Sigmoid colon (tissue), 4 donors: ENCODE measurements around the gene SLC35A1.

Experiments used
- EP300 ChIP-seq, 4 donors: sonication (generic); formaldehyde crosslinking; IDR thresholded peaks; one replicate each; pipeline ENCODE4 v1.6.1; 2017; ENCODE audit warnings: antibody characterized with exemption in 4 of 4
- POLR2A ChIP-seq, 2 donors: fragments of 450-650 bp; IDR thresholded peaks; one replicate each; pipeline ENCODE4 v1.6.1; 2016; ENCODE audit warnings: antibody characterized with exemption in 2 of 2, mild to moderate bottlenecking in 2 of 2, moderate library complexity in 2 of 2
- POLR2AphosphoS5 ChIP-seq, 4 donors: sonication (generic); formaldehyde crosslinking; IDR thresholded peaks; one replicate each; pipeline ENCODE4 v1.6.1; 2017; ENCODE audit warnings: antibody characterized with exemption in 4 of 4
- TF ChIP-seq, protein P1 (sequence below), 4 experiments: fragments of 450-650 bp in 3 of 4; fragments of 200-600 bp in 1 of 4; IDR thresholded peaks; one replicate each; pipeline ENCODE4 v1.5.1; 2016 to 2019; ENCODE audit warnings: antibody characterized with exemption in 4 of 4, mild to moderate bottlenecking in 3 of 4, moderate library complexity in 2 of 4

DNA sequence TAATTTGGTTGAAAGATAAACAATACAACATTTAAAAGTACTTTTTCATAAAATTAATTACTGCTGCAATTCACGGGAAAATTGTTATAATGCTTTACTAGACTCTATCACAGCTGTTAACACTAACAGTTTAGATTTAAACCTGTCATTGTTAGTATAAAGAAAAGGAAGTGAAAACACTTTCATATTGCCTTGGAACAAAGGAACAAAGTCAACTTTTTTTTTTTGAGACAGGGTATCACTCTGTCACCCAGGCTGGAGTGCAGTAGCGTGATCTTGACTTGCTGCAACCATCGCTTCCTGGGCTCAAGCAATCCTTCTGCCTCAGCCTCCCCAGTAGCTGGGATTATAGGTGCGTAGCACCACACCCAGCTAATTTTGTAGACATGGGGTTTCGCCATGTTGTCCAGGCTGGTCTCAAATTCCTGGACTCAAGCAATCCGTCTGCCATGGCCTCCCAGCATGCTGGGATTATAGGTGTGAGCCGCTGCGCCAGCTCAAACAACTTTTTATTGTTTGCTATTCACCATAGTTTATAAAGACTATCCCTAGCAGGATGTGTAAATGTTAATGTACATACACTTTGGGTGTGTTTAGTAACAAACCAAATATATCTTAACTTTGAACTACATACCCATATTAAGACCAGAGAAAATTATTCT lies 22.1 kb downstream of the SLC35A1 start:
- TF ChIP-seq EP300 (IDR thresholded peaks at IDR 0.05) (no peak), POLR2A (IDR thresholded peaks at IDR 0.05) (no peak), POLR2AphosphoS5 (IDR thresholded peaks at IDR 0.05) (no peak)
- TF ChIP-seq, protein P1, sequence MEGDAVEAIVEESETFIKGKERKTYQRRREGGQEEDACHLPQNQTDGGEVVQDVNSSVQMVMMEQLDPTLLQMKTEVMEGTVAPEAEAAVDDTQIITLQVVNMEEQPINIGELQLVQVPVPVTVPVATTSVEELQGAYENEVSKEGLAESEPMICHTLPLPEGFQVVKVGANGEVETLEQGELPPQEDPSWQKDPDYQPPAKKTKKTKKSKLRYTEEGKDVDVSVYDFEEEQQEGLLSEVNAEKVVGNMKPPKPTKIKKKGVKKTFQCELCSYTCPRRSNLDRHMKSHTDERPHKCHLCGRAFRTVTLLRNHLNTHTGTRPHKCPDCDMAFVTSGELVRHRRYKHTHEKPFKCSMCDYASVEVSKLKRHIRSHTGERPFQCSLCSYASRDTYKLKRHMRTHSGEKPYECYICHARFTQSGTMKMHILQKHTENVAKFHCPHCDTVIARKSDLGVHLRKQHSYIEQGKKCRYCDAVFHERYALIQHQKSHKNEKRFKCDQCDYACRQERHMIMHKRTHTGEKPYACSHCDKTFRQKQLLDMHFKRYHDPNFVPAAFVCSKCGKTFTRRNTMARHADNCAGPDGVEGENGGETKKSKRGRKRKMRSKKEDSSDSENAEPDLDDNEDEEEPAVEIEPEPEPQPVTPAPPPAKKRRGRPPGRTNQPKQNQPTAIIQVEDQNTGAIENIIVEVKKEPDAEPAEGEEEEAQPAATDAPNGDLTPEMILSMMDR (IDR thresholded peaks at IDR 0.05), result no peak
